NCI-H510A treated with DMSO at 0.1 percent for 48 hours (cell line): ENCODE results near the gene PTPN1.

Experiments used
- DNase-seq: peaks from one replicate; lab custom pipeline; 2025; lab: John Stamatoyannopoulos, UW

PTPN1 gene

GRCh38 chr20:50575865-50576720 is 65.9 kb downstream of the PTPN1 start:
- peak; percentile 83 for DNase-seq

DNA sequence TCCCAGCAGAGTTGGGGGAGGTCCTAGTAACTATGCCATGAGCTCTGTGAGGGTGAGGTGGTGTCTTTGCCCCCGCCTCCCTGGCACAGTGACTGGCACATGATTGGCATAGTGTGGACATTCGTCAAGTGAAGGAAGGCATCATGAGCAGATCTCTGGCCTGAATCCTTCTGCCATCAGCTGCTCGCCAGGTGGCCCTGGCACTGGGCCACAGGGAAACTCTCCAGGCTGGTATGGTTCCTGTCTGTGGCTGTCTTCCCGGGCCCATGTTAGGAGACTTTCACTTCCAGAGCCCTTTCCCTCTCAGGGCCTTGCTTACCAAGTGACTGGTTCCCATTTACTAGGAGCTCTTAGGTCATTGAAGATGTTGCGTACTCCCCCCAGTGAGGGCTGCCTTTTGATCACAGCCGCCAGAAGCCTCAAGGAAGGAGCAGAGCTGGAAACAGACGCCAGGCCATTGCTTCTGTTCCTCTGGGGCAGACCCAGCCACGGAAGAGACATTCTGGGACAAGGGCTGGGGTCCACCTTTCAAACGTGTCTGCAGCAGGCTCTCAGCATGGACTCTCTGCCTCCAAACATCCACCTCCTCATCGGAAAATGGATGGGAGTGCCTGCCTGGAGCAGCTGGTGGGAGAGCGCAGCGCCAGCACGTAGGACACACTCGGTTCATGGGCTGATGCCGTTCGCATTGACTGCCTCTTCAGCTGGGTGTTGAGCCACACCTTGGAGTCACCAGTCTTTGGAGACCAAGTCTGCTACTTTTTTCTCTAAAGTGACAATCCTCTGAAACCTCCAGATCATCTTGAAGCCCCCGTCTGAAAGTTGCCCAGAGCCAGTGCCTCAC is 67.2 kb downstream of the PTPN1 start:
- DNase-seq: peak; percentile 31

DNA sequence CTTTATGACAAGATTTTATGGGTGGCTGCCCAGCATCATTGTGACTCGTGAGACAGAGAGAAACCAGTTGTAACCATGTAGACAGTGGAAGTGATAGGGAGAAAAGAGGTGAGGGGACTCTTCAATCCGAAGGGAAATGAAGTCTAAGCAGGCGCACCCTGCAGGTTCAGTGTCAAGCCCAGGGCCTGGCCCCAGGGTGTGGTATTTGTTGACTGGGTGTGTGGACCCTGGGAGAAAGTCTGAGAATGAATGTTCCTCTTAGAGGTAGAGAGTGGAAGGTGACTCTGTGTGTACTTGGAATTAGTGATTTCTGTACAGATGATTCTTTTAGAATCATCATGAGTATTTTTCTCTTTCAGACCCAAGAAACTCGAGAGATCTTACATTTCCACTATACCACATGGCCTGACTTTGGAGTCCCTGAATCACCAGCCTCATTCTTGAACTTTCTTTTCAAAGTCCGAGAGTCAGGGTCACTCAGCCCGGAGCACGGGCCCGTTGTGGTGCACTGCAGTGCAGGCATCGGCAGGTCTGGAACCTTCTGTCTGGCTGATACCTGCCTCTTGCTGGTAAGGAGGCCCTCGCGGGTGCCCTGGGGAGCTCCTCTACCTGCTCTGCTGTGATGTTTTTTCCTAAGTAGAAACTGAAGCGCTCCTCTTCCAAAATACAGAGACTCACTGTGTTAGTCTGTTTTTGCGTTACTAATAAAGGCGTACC is 68.0 kb downstream of the PTPN1 start:
- DNase-seq: no peak

DNA sequence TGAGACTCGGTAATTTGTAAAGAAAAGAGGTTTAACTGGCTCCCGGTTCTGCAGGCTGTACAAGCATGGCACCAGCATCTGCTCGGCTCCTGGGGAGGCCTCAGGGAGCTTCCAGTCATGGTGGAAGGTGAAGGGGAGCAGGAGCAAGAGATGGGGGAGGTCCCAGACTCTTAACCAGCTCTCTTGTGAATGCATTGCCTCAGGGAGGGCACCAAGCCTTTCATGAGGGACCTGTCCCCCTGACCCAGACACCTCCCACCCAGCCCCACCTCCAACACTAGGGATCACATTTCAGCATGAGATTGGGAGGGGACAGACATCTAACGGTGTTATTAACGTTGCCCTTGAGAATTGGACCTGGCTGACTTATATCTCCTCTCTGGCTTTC is 68.6 kb downstream of the PTPN1 start:
- DNase-seq: no peak

DNA sequence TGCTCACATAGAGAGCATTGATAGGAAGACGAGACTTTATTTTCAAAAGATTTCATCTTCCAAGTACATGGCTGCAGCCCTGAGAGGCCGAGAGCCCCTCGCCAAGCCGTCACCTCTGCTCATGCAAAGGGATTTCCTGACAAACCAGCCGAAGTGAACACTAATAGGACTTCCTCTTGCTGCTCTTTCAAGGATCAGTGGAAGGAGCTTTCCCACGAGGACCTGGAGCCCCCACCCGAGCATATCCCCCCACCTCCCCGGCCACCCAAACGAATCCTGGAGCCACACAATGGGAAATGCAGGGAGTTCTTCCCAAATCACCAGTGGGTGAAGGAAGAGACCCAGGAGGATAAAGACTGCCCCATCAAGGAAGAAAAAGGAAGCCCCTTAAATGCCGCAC is 69.3 kb downstream of the PTPN1 start:
- no peak for DNase-seq

DNA sequence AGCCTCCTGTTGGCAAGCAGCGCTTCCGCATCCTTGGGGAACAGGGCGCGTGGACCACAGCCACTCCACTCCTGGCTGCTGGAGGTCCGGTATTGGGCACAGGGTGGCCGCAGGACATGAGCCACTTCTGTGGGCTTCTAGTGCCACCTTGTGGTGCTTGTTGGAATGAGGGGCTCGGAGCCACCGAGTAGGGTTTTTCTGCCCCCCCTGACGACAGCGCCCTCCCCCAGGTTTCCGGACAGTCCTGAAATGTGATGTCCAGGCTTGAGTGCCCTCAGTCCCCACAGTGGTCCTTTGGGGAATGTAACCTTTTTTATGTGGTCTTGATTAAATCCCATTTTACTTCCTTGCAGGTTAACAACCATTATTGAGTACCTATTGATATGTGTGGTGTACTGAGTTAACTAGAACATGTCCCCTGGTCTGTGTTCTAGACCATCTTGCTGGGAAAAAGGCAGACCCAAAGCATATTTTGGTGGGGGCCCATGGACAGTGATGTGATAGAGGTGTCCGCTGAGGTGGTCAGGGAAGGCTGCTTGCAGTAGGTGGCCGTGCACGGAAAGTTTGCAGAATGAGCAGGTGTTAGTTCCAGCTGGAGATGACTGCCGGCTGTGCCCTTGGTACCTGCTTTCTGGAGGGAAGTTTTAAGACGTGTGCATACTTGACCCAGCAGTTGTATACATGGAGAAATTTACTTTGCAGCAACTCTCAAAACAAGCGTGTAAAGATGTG is 70.0 kb downstream of the PTPN1 start:
- DNase-seq: peak; percentile 40

GRCh38 chr20:50580842-50581544 is 70.8 kb downstream of the PTPN1 start:
- no peak for DNase-seq

- no peak for DNase-seq
Observed at GRCh38 chr20:50582092-50582491, 71.9 kb downstream of the PTPN1 start.

- peak; percentile 45 for DNase-seq
Observed at GRCh38 chr20:50582591-50583234, 72.5 kb downstream of the PTPN1 start.

DNA sequence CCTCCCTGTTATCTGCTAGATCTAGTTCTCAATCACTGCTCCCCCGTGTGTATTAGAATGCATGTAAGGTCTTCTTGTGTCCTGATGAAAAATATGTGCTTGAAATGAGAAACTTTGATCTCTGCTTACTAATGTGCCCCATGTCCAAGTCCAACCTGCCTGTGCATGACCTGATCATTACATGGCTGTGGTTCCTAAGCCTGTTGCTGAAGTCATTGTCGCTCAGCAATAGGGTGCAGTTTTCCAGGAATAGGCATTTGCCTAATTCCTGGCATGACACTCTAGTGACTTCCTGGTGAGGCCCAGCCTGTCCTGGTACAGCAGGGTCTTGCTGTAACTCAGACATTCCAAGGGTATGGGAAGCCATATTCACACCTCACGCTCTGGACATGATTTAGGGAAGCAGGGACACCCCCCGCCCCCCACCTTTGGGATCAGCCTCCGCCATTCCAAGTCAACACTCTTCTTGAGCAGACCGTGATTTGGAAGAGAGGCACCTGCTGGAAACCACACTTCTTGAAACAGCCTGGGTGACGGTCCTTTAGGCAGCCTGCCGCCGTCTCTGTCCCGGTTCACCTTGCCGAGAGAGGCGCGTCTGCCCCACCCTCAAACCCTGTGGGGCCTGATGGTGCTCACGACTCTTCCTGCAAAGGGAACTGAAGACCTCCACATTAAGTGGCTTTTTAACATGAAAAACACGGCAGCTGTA is 73.4 kb downstream of the PTPN1 start:
- no peak for DNase-seq

DNA sequence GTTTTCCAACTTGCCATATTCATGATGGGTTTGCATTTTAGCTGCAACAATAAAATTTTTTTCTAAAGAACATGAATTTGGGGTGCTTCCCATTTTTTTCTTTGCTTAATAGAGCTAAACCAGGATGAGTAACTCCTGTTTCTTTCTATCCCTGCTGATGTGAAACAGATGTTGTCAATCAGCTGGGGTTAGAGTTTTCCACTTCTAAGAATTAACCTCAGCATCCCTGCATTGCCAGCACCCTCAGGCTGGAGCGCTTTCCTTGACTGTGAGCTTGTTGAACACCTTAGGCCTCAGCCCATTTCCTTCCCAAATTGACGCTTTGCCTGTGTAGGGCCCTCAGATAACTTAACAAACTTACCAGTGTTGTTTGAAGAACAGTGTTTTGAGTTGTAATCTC is 74.5 kb downstream of the PTPN1 start:
- DNase-seq: peak; percentile 52

- no peak for DNase-seq
Observed at GRCh38 chr20:50585214-50585613, 75.0 kb downstream of the PTPN1 start.

DNA sequence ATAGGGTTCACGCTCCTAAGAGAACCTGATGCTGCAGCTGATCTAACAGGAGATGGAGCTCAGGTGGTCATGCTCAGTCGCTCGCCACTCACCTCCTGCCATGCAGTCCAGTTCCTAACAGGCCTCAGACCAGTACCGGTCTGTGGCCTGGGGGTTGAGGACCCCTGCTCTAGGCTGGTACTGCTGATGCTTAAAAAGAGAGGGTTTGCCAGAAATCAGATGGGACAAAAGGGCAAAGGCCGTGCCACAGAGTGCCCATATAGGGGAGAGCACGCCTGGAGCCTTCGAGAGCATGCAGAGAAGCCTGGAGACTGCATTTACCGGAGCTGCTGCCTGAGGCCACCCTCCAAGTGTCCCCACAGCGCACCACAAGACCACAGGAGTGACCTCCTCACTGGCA is 75.5 kb downstream of the PTPN1 start:
- DNase-seq: peak; percentile 84

GRCh38 chr20:50586531-50587232 is 76.5 kb downstream of the PTPN1 start:
- peak; percentile 94 for DNase-seq

GRCh38 chr20:50587291-50587961 is 77.2 kb downstream of the PTPN1 start:
- DNase-seq: no peak

GRCh38 chr20:50588034-50588736 is 78.0 kb downstream of the PTPN1 start:
- peak; percentile 77 for DNase-seq

DNA sequence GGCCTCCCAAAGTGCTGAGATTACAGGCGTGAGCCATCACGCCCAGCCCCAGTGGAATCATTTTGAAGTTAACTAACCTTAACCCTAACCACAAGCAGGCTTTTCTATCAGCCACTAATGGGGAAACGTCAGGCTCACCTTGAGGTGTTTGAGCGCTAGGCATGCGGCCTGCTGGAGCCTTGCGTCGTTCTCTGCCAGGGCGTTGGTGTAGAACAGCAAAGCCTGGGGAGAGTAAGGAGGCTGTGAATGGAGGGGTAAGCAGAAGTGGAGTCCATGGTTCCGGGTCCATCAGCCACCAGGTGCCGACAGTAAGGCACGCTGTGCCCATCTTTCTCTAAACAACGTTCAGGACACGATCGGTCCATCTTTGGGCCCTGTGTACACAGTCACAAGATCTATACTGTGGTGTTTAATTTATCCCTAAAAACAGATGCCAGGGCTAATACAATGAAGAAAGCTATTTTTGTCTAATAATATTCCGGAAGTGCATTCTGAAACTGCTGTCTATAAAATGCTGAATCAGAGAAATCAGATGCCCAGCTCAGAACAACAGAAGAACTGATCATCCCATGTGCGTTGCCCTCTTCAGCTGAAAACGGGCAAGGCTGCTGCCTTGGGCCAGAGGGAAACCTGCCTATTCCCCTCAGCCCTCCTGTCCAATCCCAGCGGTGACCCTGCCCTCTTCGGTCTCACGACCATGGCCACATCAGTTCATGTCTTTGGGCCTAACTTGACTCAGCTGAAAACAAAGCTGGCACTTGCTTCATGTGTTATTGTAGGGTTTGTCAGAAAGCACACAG is 79.6 kb downstream of the PTPN1 start:
- no peak for DNase-seq
